Measurements from ENCODE around the gene DHRSX. TPM values are rescaled to one million over a fixed set of nuclear protein-coding genes. Genes with fewer than 3 reads are reported as not detected.
A peak's percentile ranks its signal among the peaks of the same experiment; 100 is the strongest.

Gene DHRSX
- total and polyA plus RNA-seq, 9 of the 15 experiments (the other 6 are each of a cell fraction or from before 2014, with no cell fraction given) = 0.59 to 11.0 (median 6.2) TPM

DNA sequence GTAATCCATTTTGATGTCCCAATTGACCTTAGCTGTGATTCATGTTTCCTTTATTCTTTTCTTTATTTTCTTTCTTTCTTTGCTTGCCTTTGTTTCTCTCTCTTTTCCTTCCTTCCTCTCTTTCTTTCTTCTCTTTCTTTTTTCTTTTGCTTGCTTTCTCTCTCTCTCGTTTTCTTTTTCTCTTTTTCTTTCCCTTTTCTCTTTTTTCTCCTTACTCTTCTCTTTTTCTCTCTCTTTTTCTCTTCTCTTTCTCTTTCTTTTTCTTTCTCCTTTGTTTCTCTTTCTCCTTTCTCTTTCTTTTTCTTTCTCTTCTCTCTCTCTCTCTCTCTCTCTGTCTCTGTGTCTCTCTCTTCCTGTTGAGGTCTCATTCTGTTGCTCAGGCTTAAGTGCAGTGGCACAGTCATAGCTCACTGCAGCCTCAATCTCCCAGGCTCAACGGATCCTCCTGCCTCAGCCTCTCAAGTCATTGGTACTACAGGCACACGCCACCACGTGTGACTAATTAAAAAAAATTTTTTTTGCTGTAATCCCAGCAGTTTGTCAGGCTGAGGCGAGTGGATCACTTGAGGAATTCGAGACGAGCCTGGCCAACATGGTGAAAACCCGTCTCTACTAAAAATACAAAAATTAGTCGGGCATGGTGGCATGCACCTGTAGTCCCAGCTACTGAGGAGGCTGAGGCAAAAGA, 8.0 kb upstream of the DHRSX start:
- Histone ChIP-seq H3K27me3 (ENCODE audit: control insufficient read depth in 2 of 2, insufficient read depth in 2 of 2, low read length in 2 of 2) (no peaks in the 10 kb centered on the region; a peak in 2 of 5 replicates), H3K4me2 (ENCODE audit: insufficient read depth, low read length) (no peak overlapping the region), H4K20me1 (replicated peaks; ENCODE audit: control insufficient read depth, insufficient read depth, low read length) (no peaks in the 10 kb centered on the region), H3K27ac (ENCODE audit: extremely low read depth, low read depth, low read length) (no peak overlapping the region), H2AFZ (ENCODE audit: low read depth, low read length) (no peak overlapping the region), H3K4me3 (no peak overlapping the region), H3K79me2 (ENCODE audit: control insufficient read depth, insufficient read depth, low read length) (no peaks in the 10 kb centered on the region), H3K9me1 (ENCODE audit: control insufficient read depth, insufficient read depth, low read length) (no peaks in the 10 kb centered on the region), H3K9me3 (replicated peaks; ENCODE audit: control insufficient read depth, insufficient read depth, low read depth, low read length) (no peaks in the 10 kb centered on the region), H3K4me1 (replicated peaks in 1 of 2; ENCODE audit: control insufficient read depth in 2 of 2, insufficient read depth in 2 of 2, low read length in 2 of 2) (peaks cover 0 to 2% of the 10 kb centered on the region in 2 experiments; a peak in 2 of 5 replicates), H3K36me3 (ENCODE audit: control insufficient read depth, insufficient read depth, low read length) (no peaks in the 10 kb centered on the region), H3K9ac (ENCODE audit: insufficient read depth in 1 of 2, low read depth in 2 of 2, low read length in 2 of 2) (no peak overlapping the region)
- ATAC-seq (no peak), FAIRE-seq (no peak), DNase-seq (ENCODE audit: extremely low read depth in 1 of 4, low spot score in 3 of 4) (no peak)
- no TSS peak for BruUV-seq (replicated peaks)
- intact Hi-C loops (cut with micrococcal nuclease) (no loop called here), in situ Hi-C loops (cut with MboI) (no loop called here)
- CTCF ChIA-PET (ENCODE audit: low intra/inter-chr PET ratio) = no interaction called here
- POLR2A ChIA-PET = no interaction called here
- WGBS (ENCODE audit: insufficient coverage, low coverage, missing lambda C conversion rate) = 0% methylated on average over 4 of the region's 9 CpGs
- no peak for TF ChIP-seq PHF21A (IDR thresholded peaks at IDR 0.05; ENCODE audit: borderline replicate concordance, low read depth)
- no peak for TF ChIP-seq RFX1 (IDR thresholded peaks at IDR 0.05)
- TF ChIP-seq, protein P1, sequence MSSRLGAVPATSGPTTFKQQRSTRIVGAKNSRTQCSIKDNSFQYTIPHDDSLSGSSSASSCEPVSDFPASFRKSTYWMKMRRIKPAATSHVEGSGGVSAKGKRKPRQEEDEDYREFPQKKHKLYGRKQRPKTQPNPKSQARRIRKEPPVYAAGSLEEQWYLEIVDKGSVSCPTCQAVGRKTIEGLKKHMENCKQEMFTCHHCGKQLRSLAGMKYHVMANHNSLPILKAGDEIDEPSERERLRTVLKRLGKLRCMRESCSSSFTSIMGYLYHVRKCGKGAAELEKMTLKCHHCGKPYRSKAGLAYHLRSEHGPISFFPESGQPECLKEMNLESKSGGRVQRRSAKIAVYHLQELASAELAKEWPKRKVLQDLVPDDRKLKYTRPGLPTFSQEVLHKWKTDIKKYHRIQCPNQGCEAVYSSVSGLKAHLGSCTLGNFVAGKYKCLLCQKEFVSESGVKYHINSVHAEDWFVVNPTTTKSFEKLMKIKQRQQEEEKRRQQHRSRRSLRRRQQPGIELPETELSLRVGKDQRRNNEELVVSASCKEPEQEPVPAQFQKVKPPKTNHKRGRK (tag; IDR thresholded peaks at IDR 0.05) = peak; percentile 95
